B cell (primary cell): ENCODE measurements around the gene C1orf198.

Experiments
- EZH2 ChIP-seq: IDR thresholded peaks from 2 replicates; pipeline ENCODE4 v1.6.1; 2012; ENCODE audit warnings: borderline replicate concordance, low read depth, mild to moderate bottlenecking, moderate library complexity, low read length; ENCODE audit not compliant: insufficient read depth, poor library complexity, severe bottlenecking
- TF ChIP-seq, protein P1 (sequence below): fragments of 200-600 bp; IDR thresholded peaks from one replicate; pipeline ENCODE4 v1.8.0; 2022; ENCODE audit warnings: antibody characterized with exemption, mild to moderate bottlenecking

DNA sequence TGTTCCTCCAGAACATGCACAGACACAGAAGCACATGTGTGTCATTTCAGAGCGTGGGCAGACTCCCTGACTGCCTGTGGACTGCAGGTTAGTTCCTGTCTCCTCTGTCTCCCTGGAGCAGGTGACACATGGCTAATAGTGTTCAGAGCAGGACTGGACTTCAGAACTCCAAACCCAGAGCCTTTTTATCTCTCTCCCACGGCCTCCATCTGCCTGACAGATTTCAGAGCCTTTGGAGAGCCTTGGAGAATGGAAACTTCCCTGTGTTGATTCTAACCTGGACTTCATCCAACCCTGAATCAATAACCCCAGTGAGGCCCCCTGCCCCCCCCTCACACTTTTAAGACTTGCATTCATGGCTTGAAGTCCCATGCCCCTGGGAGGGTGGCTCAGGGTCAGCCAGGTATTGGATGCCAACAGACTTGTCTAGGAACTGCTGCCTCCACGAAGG is 44.4 kb downstream of the C1orf198 start:
- TF ChIP-seq EZH2 = no peak
- TF ChIP-seq, protein P1, sequence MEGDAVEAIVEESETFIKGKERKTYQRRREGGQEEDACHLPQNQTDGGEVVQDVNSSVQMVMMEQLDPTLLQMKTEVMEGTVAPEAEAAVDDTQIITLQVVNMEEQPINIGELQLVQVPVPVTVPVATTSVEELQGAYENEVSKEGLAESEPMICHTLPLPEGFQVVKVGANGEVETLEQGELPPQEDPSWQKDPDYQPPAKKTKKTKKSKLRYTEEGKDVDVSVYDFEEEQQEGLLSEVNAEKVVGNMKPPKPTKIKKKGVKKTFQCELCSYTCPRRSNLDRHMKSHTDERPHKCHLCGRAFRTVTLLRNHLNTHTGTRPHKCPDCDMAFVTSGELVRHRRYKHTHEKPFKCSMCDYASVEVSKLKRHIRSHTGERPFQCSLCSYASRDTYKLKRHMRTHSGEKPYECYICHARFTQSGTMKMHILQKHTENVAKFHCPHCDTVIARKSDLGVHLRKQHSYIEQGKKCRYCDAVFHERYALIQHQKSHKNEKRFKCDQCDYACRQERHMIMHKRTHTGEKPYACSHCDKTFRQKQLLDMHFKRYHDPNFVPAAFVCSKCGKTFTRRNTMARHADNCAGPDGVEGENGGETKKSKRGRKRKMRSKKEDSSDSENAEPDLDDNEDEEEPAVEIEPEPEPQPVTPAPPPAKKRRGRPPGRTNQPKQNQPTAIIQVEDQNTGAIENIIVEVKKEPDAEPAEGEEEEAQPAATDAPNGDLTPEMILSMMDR = no peak
